Mammary epithelial cell (primary cell): Measurements from ENCODE around the gene FHIT.

Source experiments
- EZH2 ChIP-seq: IDR thresholded peaks from 2 replicates; pipeline ENCODE4 v1.6.1; 2012; ENCODE audit warnings: low read length, inconsistent platforms, borderline replicate concordance
- TF ChIP-seq, protein P1 (sequence below), 2 donors: IDR thresholded peaks in 1 of 2; conservative IDR thresholded peaks in 1 of 2; 2 replicates each; pipeline ENCODE4 v1.5.1; 2011 to 2012; ENCODE audit warnings: inconsistent platforms in 2 of 2, low read length in 2 of 2, mild to moderate bottlenecking in 2 of 2, control low read depth in 1 of 2, low read depth in 1 of 2; ENCODE audit not compliant: insufficient read depth in 1 of 2; ENCODE audit errors: extremely low read depth in 1 of 2

DNA sequence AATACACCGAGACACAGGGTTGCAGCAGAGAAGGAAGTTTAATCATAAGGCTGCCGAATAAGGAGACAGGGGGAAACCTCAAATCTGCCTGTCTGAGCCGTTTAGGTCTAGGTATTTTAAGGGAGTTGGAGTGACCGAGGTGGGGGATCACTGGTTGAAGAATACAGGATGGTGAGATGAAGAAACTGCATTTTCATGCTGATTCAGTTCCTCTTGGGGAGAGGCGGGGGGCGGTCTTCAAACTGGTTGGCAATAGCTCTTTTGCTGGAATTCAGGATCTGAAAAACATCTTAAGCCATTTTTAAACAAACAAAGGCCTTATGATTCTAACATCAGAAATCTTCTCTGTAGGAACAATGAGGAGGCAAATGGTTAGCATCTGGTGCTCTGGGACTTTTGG is 1502.0 kb downstream of the FHIT start:
- TF ChIP-seq, protein P1, sequence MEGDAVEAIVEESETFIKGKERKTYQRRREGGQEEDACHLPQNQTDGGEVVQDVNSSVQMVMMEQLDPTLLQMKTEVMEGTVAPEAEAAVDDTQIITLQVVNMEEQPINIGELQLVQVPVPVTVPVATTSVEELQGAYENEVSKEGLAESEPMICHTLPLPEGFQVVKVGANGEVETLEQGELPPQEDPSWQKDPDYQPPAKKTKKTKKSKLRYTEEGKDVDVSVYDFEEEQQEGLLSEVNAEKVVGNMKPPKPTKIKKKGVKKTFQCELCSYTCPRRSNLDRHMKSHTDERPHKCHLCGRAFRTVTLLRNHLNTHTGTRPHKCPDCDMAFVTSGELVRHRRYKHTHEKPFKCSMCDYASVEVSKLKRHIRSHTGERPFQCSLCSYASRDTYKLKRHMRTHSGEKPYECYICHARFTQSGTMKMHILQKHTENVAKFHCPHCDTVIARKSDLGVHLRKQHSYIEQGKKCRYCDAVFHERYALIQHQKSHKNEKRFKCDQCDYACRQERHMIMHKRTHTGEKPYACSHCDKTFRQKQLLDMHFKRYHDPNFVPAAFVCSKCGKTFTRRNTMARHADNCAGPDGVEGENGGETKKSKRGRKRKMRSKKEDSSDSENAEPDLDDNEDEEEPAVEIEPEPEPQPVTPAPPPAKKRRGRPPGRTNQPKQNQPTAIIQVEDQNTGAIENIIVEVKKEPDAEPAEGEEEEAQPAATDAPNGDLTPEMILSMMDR (conservative IDR thresholded peaks at IDR 0.05 in 1 of 2, IDR thresholded peaks at IDR 0.05 in 1 of 2; ENCODE audit: extremely low read depth in 1 of 2, insufficient read depth in 1 of 2, low read depth in 1 of 2, low read length in 2 of 2), result no peak
- TF ChIP-seq EZH2, result no peak
